Endothelial cell of umbilical vein (primary cell): ENCODE results near the gene IBA57. TPM values are rescaled to one million over a fixed set of nuclear protein-coding genes. Genes with fewer than 3 reads are reported as not detected.

ENCODE experiments used
- BruUV-seq: library from RNA; stranded (reverse); fragments of 400-500 nt; replicated peaks from 2 replicates; lab custom pipeline; 2021; lab: Mats Ljungman, UMichigan
- CTCF ChIA-PET: fragments of 300-600, 350-600 bp; sonication (Branson Sonifier 250); formaldehyde crosslinking; loops from one replicate; lab custom pipeline; 2021; ENCODE audit warnings: antibody characterized with exemption, inconsistent platforms; lab: Charles Lee
- POLR2A ChIA-PET: fragments of 300-600, 350-600 bp; sonication (Branson Sonifier 250); formaldehyde crosslinking; loops from one replicate; lab custom pipeline; 2021; ENCODE audit warnings: antibody characterized with exemption, inconsistent platforms; lab: Charles Lee
- DNase-seq: peaks from one replicate; pipeline ENCODE4 v3.0.0-alpha.2; 2011; ENCODE audit warnings: low read depth, low spot score
- FAIRE-seq: peaks from 2 replicates; lab custom pipeline; 2011; peaks lifted over from hg19 to GRCh38; lab: Jason Lieb, UNC
- H2AFZ ChIP-seq: 2 replicates; pipeline ENCODE4 v1.6.0; 2012; ENCODE audit warnings: low read depth, low read length, control low read depth, inconsistent platforms
- H3K27ac ChIP-seq: 2 replicates; pipeline ENCODE4 v1.5.1; 2011; ENCODE audit warnings: low read depth, mild to moderate bottlenecking, control low read depth, low read length, moderate library complexity; ENCODE audit not compliant: insufficient read depth
- H3K27me3 ChIP-seq, 2 experiments: 2 replicates each; pipeline versions ENCODE4 v1.6.0 to v1.6.1; 2011; ENCODE audit warnings: low read length in 2 of 2, mixed read lengths in 1 of 2; ENCODE audit not compliant: control insufficient read depth in 2 of 2, insufficient read depth in 2 of 2
- H3K36me3 ChIP-seq, 2 experiments: 2 replicates in 1 of 2; 3 replicates in 1 of 2; pipeline ENCODE4 v1.5.1; 2011; ENCODE audit warnings: low read length in 2 of 2, mild to moderate bottlenecking in 1 of 2, moderate library complexity in 1 of 2; ENCODE audit not compliant: control insufficient read depth in 2 of 2, insufficient read depth in 2 of 2; ENCODE audit errors: extremely low read depth in 1 of 2
- H3K4me1 ChIP-seq: 3 replicates; pipeline ENCODE4 v1.5.1; 2011; ENCODE audit warnings: mild to moderate bottlenecking, low read length; ENCODE audit not compliant: control insufficient read depth, insufficient read depth; ENCODE audit errors: extremely low read depth
- H3K4me2 ChIP-seq: 2 replicates; pipeline ENCODE4 v1.6.1; 2011; ENCODE audit warnings: low read length, control low read depth, mixed read lengths; ENCODE audit not compliant: insufficient read depth
- H3K4me3 ChIP-seq, 3 experiments: fragments of 200-600 bp in 1 of 3; sonication (generic), shearing (Covaris generic) in 1 of 3; replicated peaks in 1 of 3; 2 replicates each; pipeline ENCODE4 v1.5.1; 2011 to 2016; ENCODE audit warnings: control low read depth in 3 of 3, low read length in 3 of 3, mild to moderate bottlenecking in 2 of 3, inconsistent platforms in 1 of 3, low read depth in 1 of 3, moderate library complexity in 1 of 3; ENCODE audit not compliant: insufficient read depth in 1 of 3
- H3K79me2 ChIP-seq: 2 replicates; pipeline ENCODE4 v1.6.0; 2012; ENCODE audit warnings: low read length, inconsistent platforms; ENCODE audit not compliant: control insufficient read depth, insufficient read depth
- H3K9ac ChIP-seq: replicated peaks from 2 replicates; pipeline ENCODE3; 2011; ENCODE audit warnings: low read length, control low read depth; ENCODE audit not compliant: insufficient read depth; ENCODE audit errors: extremely low read depth
- H3K9me1 ChIP-seq: replicated peaks from 3 replicates; pipeline ENCODE4 v1.6.0; 2011; ENCODE audit warnings: mild to moderate bottlenecking, low read length; ENCODE audit not compliant: control insufficient read depth, insufficient read depth; ENCODE audit errors: extremely low read depth
- H3K9me3 ChIP-seq: replicated peaks from 2 replicates; pipeline ENCODE4 v1.5.1; 2012; ENCODE audit warnings: low read length, inconsistent platforms; ENCODE audit not compliant: control insufficient read depth, insufficient read depth
- H4K20me1 ChIP-seq: replicated peaks from 2 replicates; pipeline ENCODE3; 2011; ENCODE audit warnings: mild to moderate bottlenecking, low read length; ENCODE audit not compliant: control insufficient read depth, insufficient read depth; ENCODE audit errors: extremely low read depth
- EZH2 ChIP-seq: IDR thresholded peaks from 2 replicates; pipeline ENCODE4 v1.6.1; 2012; ENCODE audit warnings: borderline replicate concordance, low read depth, mild to moderate bottlenecking, moderate library complexity, low read length, inconsistent platforms; ENCODE audit not compliant: severe bottlenecking
- FOS ChIP-seq: IDR thresholded peaks from 2 replicates; pipeline ENCODE4 v1.6.1; 2011; ENCODE audit warnings: mild to moderate bottlenecking, low read length, moderate library complexity, borderline replicate concordance; ENCODE audit not compliant: insufficient read depth
- GATA2 ChIP-seq: IDR thresholded peaks from 2 replicates; pipeline ENCODE4 v1.7.0; 2011; ENCODE audit warnings: low read depth, mild to moderate bottlenecking, moderate library complexity, mixed read lengths, low read length; ENCODE audit not compliant: insufficient read length, insufficient read depth
- JUN ChIP-seq: IDR thresholded peaks from 2 replicates; pipeline ENCODE4 v1.6.1; 2011; ENCODE audit warnings: borderline replicate concordance, low read depth; ENCODE audit not compliant: insufficient read length, insufficient read depth
- MYC ChIP-seq: IDR thresholded peaks from one replicate; pipeline ENCODE4 v1.6.1; 2011; ENCODE audit warnings: mild to moderate bottlenecking, low read depth, low read length
- POLR2A ChIP-seq: IDR thresholded peaks from 2 replicates; pipeline ENCODE4 v1.6.1; 2012; ENCODE audit warnings: low read depth, mild to moderate bottlenecking, control low read depth, low read length
- POLR2AphosphoS5 ChIP-seq: IDR thresholded peaks from 2 replicates; pipeline ENCODE4 v1.6.1; 2012; ENCODE audit warnings: low read depth, mild to moderate bottlenecking, control low read depth, low read length, moderate library complexity; ENCODE audit not compliant: insufficient read depth
- dilution Hi-C: fragments of 300-500 bp; cut with MboI; formaldehyde crosslinking; loops from one replicate; pipeline ENCODE4 v1.15.0; 2019; ENCODE audit warnings: low sequenced_read_pairs; ENCODE audit not compliant: extremely low pct_ligation_motif_present
- intact Hi-C: fragments of 100-400 bp; cut with micrococcal nuclease; formaldehyde crosslinking; loops from one replicate; pipeline ENCODE4 v1.10.0; 2022
- polyA plus RNA-seq, 4 experiments: library from polyadenylated mRNA; depleted of rRNA in 3 of 4; stranded (reverse) in 3 of 4; unstranded in 1 of 4; fragments of >200 nt; gene quantifications; 2 replicates each; pipeline versions ENCODE4 v1.2.1 to v1.2.3, GENCODE V29; 2011 to 2012; ENCODE audit warnings: missing spikeins in 1 of 4
- total RNA-seq: library from RNA; stranded (reverse); gene quantifications from 2 replicates; pipeline ENCODE4 v1.2.3, GENCODE V29; 2021
- TF ChIP-seq, protein P1 (sequence below): IDR thresholded peaks from 2 replicates; pipeline ENCODE4 v1.6.1; 2011; ENCODE audit not compliant: insufficient read depth, insufficient read length
- TF ChIP-seq, protein P2 (sequence below), 2 donors: IDR thresholded peaks; 1 replicate in 1 of 2; 2 replicates in 1 of 2; pipeline ENCODE4 v1.5.1; 2011; ENCODE audit warnings: low read length in 2 of 2, mild to moderate bottlenecking in 2 of 2, moderate library complexity in 2 of 2, control low read depth in 1 of 2, inconsistent platforms in 1 of 2, low read depth in 1 of 2; ENCODE audit not compliant: insufficient read depth in 1 of 2; ENCODE audit errors: extremely low read depth in 1 of 2

Gene IBA57
- total and polyA plus RNA-seq, 2 donors (not counting 3 experiments of a cell fraction or from before 2014, with no cell fraction given), result 3.4 to 7.7 TPM

DNA sequence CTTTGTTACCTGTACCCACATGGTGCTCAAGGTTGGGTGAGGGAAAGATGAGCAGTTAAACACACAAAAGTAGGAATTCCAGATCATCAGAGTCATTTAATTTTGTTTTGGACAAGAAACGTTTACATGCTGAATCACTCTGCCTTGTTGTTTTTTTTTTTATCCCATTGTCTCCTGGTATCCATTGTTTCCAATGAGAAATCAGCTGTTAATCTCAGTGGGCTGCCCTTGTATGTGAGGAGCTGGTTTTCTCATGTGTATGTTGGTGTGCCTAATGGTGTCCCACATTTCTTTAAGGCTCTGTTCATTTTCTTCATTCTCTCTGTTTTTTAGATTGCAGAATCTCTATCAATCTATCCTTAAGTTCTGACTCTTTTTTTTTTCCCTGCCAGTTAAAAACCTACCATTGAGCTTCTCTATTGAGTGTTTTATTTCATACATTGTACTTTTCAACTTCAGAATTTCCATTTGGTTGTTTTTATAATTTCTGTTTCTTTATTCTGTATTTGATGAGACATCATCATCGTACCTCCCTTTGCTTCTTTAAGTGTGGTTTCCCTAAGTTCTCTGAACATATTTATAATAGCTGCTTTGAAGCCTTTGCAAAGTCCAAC is 33.5 kb downstream of the IBA57 start:
- Histone ChIP-seq H3K9me3 (no peaks in the 10 kb centered on the region), H3K4me2 (no peak overlapping the region), H3K27ac (no peak overlapping the region), H3K36me3 (no peaks in the 10 kb centered on the region), H3K9me1 (no peaks in the 10 kb centered on the region), H3K79me2 (no peaks in the 10 kb centered on the region), H3K27me3 (no peaks in the 10 kb centered on the region), H3K4me3 (no peak overlapping the region), H3K9ac (no peak overlapping the region), H4K20me1 (no peaks in the 10 kb centered on the region), H3K4me1 (no peaks in the 10 kb centered on the region), H2AFZ (no peak overlapping the region)
- dilution Hi-C loops (no loop called here), intact Hi-C loops (no loop called here)
- no peak for TF ChIP-seq GATA2
- no peak for TF ChIP-seq FOS
- TF ChIP-seq POLR2A, result no peak
- TF ChIP-seq EZH2, result no peak
- TF ChIP-seq, protein P1, sequence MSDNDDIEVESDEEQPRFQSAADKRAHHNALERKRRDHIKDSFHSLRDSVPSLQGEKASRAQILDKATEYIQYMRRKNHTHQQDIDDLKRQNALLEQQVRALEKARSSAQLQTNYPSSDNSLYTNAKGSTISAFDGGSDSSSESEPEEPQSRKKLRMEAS, result no peak
- TF ChIP-seq POLR2AphosphoS5, result no peak
- TF ChIP-seq JUN, result no peak
- TF ChIP-seq, protein P2, sequence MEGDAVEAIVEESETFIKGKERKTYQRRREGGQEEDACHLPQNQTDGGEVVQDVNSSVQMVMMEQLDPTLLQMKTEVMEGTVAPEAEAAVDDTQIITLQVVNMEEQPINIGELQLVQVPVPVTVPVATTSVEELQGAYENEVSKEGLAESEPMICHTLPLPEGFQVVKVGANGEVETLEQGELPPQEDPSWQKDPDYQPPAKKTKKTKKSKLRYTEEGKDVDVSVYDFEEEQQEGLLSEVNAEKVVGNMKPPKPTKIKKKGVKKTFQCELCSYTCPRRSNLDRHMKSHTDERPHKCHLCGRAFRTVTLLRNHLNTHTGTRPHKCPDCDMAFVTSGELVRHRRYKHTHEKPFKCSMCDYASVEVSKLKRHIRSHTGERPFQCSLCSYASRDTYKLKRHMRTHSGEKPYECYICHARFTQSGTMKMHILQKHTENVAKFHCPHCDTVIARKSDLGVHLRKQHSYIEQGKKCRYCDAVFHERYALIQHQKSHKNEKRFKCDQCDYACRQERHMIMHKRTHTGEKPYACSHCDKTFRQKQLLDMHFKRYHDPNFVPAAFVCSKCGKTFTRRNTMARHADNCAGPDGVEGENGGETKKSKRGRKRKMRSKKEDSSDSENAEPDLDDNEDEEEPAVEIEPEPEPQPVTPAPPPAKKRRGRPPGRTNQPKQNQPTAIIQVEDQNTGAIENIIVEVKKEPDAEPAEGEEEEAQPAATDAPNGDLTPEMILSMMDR (IDR thresholded peaks at IDR 0.05; ENCODE audit: extremely low read depth in 1 of 2, insufficient read depth in 1 of 2, low read depth in 1 of 2, low read length in 2 of 2), result no peak
- TF ChIP-seq MYC, result no peak
- no peak for DNase-seq
- CTCF ChIA-PET, result no interaction called here
- no peak for FAIRE-seq
- POLR2A ChIA-PET, result no interaction called here
- no TSS peak for BruUV-seq
